Measurements from ENCODE around the gene OR2A2.

DNA sequence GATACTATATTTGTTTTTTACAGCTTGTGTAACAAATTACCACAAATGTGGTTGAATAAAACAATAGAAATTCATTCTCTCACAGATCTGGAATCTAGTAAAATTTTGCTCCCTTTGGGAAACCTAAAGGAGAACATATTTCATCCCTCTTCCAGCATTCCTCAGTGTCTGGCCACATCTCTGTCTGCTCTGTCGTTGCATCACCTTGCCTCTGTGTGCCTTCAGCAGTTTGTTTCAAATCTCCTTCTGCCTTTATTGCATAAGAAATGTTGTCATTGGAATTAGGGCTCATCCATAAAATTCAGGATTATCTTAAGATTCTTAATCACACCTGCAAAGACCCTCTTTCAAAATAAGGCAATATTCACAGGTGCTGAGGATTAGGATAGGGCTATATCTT, 28.1 kb downstream of the OR2A2 start:
- TF ChIP-seq POLR2AphosphoS5 (IDR thresholded peaks at IDR 0.05; ENCODE audit: low read depth, low read length) (no peak), POLR2A (IDR thresholded peaks at IDR 0.05; ENCODE audit: low read depth, low read length) (no peak)

All from GM12892 (cell line).